Testis (tissue), 3 donors: ENCODE data around the gene CKS2. TPM values are rescaled to one million over a fixed set of nuclear protein-coding genes. Genes with fewer than 3 reads are reported as not detected.
A peak's percentile ranks its signal among the peaks of the same experiment; 100 is the strongest.
"Not testable (repeated sequence)": the region's sequence is repeated elsewhere in the genome, so short reads cannot be mapped to it uniquely, and the experiment has no call there.

Experiments
- DNase-seq: peaks from one replicate; pipeline ENCODE4 v3.0.0-alpha.2; 2019
- H3K27ac ChIP-seq, 2 donors: fragments of 200-600 bp; sonication (generic); one replicate each; pipeline ENCODE4 v1.5.1; 2019
- H3K27me3 ChIP-seq: fragments of 200-600 bp; sonication (generic); one replicate; pipeline ENCODE4 v1.5.1; 2019
- H3K36me3 ChIP-seq: fragments of 200-600 bp; sonication (generic); one replicate; pipeline ENCODE4 v1.5.1; 2017; ENCODE audit warnings: low read depth; ENCODE audit errors: missing control alignments
- H3K4me1 ChIP-seq: fragments of 200-600 bp; sonication (generic); one replicate; pipeline ENCODE4 v1.5.1; 2019
- H3K4me3 ChIP-seq, 2 donors: fragments of 200-600 bp; sonication (generic); one replicate each; pipeline ENCODE4 v1.5.1; 2017 to 2019
- H3K9me3 ChIP-seq: fragments of 200-600 bp; sonication (generic); one replicate; pipeline ENCODE4 v1.5.1; 2017
- CTCF ChIP-seq, 3 experiments: fragments of 450-650 bp in 2 of 3; fragments of 200-600 bp in 1 of 3; sonication (generic) in 1 of 3; IDR thresholded peaks; one replicate each; pipeline ENCODE4 v1.5.1; 2016 to 2019; ENCODE audit warnings: antibody characterized with exemption in 3 of 3, mild to moderate bottlenecking in 2 of 3, moderate library complexity in 1 of 3
- POLR2A ChIP-seq: fragments of 450-650 bp; IDR thresholded peaks from one replicate; pipeline ENCODE4 v1.6.1; 2017; ENCODE audit warnings: antibody characterized with exemption, mild to moderate bottlenecking, moderate library complexity
- WGBS, 2 donors: methylation state at CpG; one replicate each; pipeline ENCODE4 v1.1.5; 2018; 5-methylcytosine and 5-hydroxymethylcytosine counted together
- intact Hi-C: fragments of 100-400 bp; cut with DNase I; formaldehyde crosslinking; loops from one replicate; pipeline ENCODE4 v1.15.1; 2023; ENCODE audit warnings: low total_unique reads
- polyA plus RNA-seq: library from polyadenylated mRNA; stranded (reverse); fragments of 350-450 nt; fragmentation: Illumina TruSeq; extraction: RNeasy Lipid Tissue Mini Kit (QIAGEN cat#74804); gene quantifications from one replicate; pipeline ENCODE4 v1.2.3, GENCODE V29; 2014; ENCODE audit warnings: low read depth, low replicate concordance; ENCODE audit not compliant: insufficient read depth
- total RNA-seq, 2 donors: library from RNA; depleted of rRNA; stranded (reverse); fragments of >200 nt; gene quantifications; one replicate each; pipeline ENCODE4 v1.2.3, GENCODE V29; 2016

The CKS2 gene
- total and polyA plus RNA-seq, 3 donors from 2014 or later = 200 to 415 (median 222) TPM

GRCh38 chr9:89277043-89277442 lies 34.0 kb upstream of the CKS2 start:
- Histone ChIP-seq H3K27me3 (no peaks in the 10 kb centered on the region), H3K9me3 (no peaks in the 10 kb centered on the region), H3K4me1 (no peaks in the 10 kb centered on the region), H3K27ac (no peak overlapping the region), H3K4me3 (no peak overlapping the region), H3K36me3 (no peaks in the 10 kb centered on the region)
- DNase-seq = no peak
- 88 to 94% methylated on average over 2 of the region's 2 CpGs for WGBS, 2 donors
- TF ChIP-seq POLR2A = no peak
- no peak for TF ChIP-seq CTCF (IDR thresholded peaks at IDR 0.05)
- intact Hi-C loops = loop anchor here (10.0 kb wide), 1 partner anchor 682 kb away; no protein-coding TSS in a partner anchor

- Histone ChIP-seq H3K4me1 (no peaks in the 10 kb centered on the region), H3K27me3 (no peaks in the 10 kb centered on the region), H3K27ac (no peak overlapping the region), H3K4me3 (no peak overlapping the region), H3K36me3 (no peaks in the 10 kb centered on the region), H3K9me3 (no peaks in the 10 kb centered on the region)
- DNase-seq = no peak
- intact Hi-C loops = loop anchor here (10.0 kb wide), 1 partner anchor 683 kb away; no protein-coding TSS in a partner anchor
- TF ChIP-seq POLR2A = no peak
- TF ChIP-seq CTCF (IDR thresholded peaks at IDR 0.05) = no peak
These were observed 33.5 kb upstream of the CKS2 start for GRCh38 chr9:89277454-89277853.

- intact Hi-C loops = loop anchor here (10.0 kb wide), 1 partner anchor 684 kb away; no protein-coding TSS in a partner anchor
- TF ChIP-seq CTCF (IDR thresholded peaks at IDR 0.05) = no peak
- TF ChIP-seq POLR2A = no peak
- no peaks in the 10 kb centered on the region for H3K4me1 ChIP-seq
- WGBS, 2 donors = 96 to 100% methylated on average over 2 of the region's 2 CpGs
- H3K4me3 ChIP-seq = no peak overlapping the region
- no peak overlapping the region for H3K27ac ChIP-seq
- DNase-seq = no peak
- no peaks in the 10 kb centered on the region for H3K27me3 ChIP-seq
- H3K9me3 ChIP-seq = no peaks in the 10 kb centered on the region
- H3K36me3 ChIP-seq = no peaks in the 10 kb centered on the region
These were observed 32.4 kb upstream of the CKS2 start for GRCh38 chr9:89278551-89278950.

GRCh38 chr9:89278997-89279739 lies 31.8 kb upstream of the CKS2 start:
- intact Hi-C loops = loop anchor here (10.0 kb wide), 1 partner anchor 684 kb away; no protein-coding TSS in a partner anchor
- TF ChIP-seq CTCF (IDR thresholded peaks at IDR 0.05) (peak; percentile 37 to 72 (median 47)), POLR2A (no peak)
- Histone ChIP-seq H3K4me3 (no peak overlapping the region), H3K27ac (no peak overlapping the region), H3K36me3 (no peaks in the 10 kb centered on the region), H3K4me1 (no peaks in the 10 kb centered on the region), H3K9me3 (no peaks in the 10 kb centered on the region), H3K27me3 (no peaks in the 10 kb centered on the region)
- DNase-seq = no peak
- WGBS, 2 donors = 72 to 75% methylated on average over 5 of the region's 5 CpGs

GRCh38 chr9:89281106-89281505 lies 29.9 kb upstream of the CKS2 start:
- H3K9me3 ChIP-seq = no peaks in the 10 kb centered on the region
- H3K4me3 ChIP-seq = no peak overlapping the region
- no peak for DNase-seq
- TF ChIP-seq POLR2A (no peak), CTCF (IDR thresholded peaks at IDR 0.05) (no peak)
- H3K36me3 ChIP-seq = no peaks in the 10 kb centered on the region
- intact Hi-C loops = no loop called here
- 36 to 52% methylated on average over 2 of the region's 2 CpGs for WGBS, 2 donors
- H3K27me3 ChIP-seq = no peaks in the 10 kb centered on the region
- H3K27ac ChIP-seq = no peak overlapping the region
- H3K4me1 ChIP-seq = no peaks in the 10 kb centered on the region

- 50 to 60% methylated on average over 9 to 42 of the region's 42 CpGs for WGBS, 2 donors
- intact Hi-C loops = not testable (repeated sequence)
These were observed 28.6 kb upstream of the CKS2 start for GRCh38 chr9:89282248-89282968.

More at GRCh38 chr9:89282248-89282968, 28.6 kb upstream of the CKS2 start:
- not testable (repeated sequence) for H3K27ac ChIP-seq, H3K9me3 ChIP-seq, H3K36me3 ChIP-seq, DNase-seq, H3K27me3 ChIP-seq, H3K4me1 ChIP-seq
- H3K4me3 ChIP-seq = peak overlapping the region; percentile 42 to 51
